IgD-negative memory B cell (primary cell): ENCODE data around the gene TDRD12. TPM values are rescaled to one million over a fixed set of nuclear protein-coding genes. Genes with fewer than 3 reads are reported as not detected.

Experiments used
- H3K27ac Mint-ChIP-seq, 3 donors: one replicate each; pipeline ENCODE4 v1.8.0; 2020 to 2022; ENCODE audit warnings: mild to moderate bottlenecking in 3 of 3, mixed read lengths in 3 of 3, moderate library complexity in 1 of 3
- H3K27me3 Mint-ChIP-seq: one replicate; pipeline ENCODE4 v1.8.0; 2021; ENCODE audit warnings: mixed read lengths
- H3K36me3 Mint-ChIP-seq: one replicate; pipeline ENCODE4 v1.8.0; 2020; ENCODE audit warnings: mild to moderate bottlenecking, mixed read lengths
- H3K4me1 Mint-ChIP-seq, 3 donors: one replicate each; pipeline ENCODE4 v1.8.0; 2020 to 2022; ENCODE audit warnings: mixed read lengths in 3 of 3, mild to moderate bottlenecking in 1 of 3
- H3K4me3 Mint-ChIP-seq, 4 donors: one replicate each; pipeline ENCODE4 v1.8.0; 2020 to 2022; ENCODE audit warnings: mild to moderate bottlenecking in 4 of 4, mixed read lengths in 4 of 4, moderate library complexity in 3 of 4
- H3K9me3 Mint-ChIP-seq, 3 donors: one replicate each; pipeline ENCODE4 v1.8.0; 2020 to 2021; ENCODE audit warnings: mixed read lengths in 3 of 3, mild to moderate bottlenecking in 1 of 3
- polyA plus RNA-seq: library from polyadenylated mRNA; unstranded; fragments of 300-500 nt; fragmentation: Illumina TruSeq; gene quantifications from one replicate; pipeline ENCODE4 v1.2.3, GENCODE V29; 2021

Gene TDRD12
- polyA plus RNA-seq, 1 donor from 2014 or later = not detected

DNA sequence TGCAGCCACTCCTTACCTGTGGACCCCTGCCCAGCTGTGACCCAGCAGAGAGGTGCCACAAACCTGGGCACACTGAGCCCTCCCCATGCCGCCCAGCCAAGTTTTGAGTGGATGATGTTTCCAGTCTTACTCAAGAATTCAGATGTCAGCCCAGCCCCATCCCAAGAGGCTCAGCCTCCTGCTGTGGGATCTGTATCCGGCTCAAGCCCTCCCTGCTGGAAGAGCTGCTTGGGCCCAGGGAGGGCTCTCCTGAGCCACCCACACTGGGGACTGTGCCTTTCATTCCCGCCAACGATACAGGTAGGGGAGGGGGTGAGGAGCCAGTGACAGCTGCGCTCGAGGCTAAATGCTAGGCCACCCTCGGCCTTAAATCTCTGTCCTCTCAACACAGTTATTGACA is 155.9 kb downstream of the TDRD12 start:
- Mint-ChIP-seq H3K4me1 (peaks cover 0 to 2% (median 0%) of the 10 kb centered on the region in 3 donors), H3K27me3 (no peaks in the 10 kb centered on the region), H3K36me3 (peaks cover 8% of the 10 kb centered on the region), H3K9me3 (no peaks in the 10 kb centered on the region), H3K4me3 (no peak overlapping the region), H3K27ac (no peak overlapping the region)

DNA sequence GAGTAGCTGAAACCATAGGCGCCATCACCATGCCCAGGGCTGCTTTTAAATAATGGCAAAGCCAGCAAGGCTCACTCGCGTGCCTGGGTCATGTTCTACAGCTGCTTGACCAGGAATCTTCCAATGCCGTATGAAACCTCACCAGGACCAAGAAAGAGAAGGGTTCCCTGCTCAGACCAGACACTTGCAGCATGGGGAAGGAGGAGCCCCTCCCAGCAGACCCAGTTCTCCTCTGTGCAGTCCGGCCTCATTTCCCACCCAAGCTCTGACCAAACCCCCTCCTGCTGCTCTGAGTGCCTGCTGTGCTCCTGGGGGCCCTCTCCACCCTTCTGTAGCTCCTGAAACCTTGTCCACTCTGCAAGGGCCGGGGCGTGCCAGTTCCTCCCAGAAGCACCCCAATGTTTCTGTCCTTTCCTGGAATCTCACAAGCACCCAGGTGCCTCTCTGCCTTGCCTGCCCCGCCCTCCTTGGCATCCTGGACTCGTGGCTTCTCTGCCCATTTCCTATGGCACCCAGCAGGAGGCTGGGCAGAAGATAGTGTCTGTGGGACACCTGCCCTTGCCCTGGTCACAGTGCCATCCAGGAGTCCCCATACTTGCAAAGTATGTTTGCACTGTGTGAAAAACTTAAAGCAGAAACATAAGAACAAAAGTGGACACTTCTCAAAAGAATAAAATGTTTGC is 156.8 kb downstream of the TDRD12 start:
- Mint-ChIP-seq H3K27me3 (no peaks in the 10 kb centered on the region), H3K36me3 (peaks cover 8% of the 10 kb centered on the region), H3K4me3 (no peak overlapping the region), H3K9me3 (no peaks in the 10 kb centered on the region), H3K27ac (no peak overlapping the region), H3K4me1 (peaks cover 0 to 2% (median 0%) of the 10 kb centered on the region in 3 donors)

DNA sequence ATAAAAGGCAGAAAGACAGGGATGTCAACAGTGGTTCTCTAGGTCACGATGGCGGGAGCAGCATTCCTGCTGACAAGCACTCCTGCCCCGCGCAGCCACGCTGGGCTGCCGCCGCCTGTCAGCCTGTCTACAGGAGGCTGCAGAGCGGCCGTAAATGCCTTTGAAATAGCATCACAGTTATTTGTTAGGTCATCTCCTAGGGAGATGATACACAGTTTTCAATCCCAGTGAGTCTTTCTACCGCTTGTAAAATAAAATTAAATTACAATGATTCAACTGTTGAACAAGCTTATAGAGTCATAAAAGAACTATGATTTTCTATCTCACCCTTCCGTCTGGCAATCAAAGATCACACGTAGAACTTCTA is 157.3 kb downstream of the TDRD12 start:
- Mint-ChIP-seq H3K36me3 (peaks cover 8% of the 10 kb centered on the region), H3K4me3 (no peak overlapping the region), H3K27ac (no peak overlapping the region), H3K27me3 (no peaks in the 10 kb centered on the region), H3K9me3 (no peaks in the 10 kb centered on the region), H3K4me1 (peaks cover 0 to 2% (median 0%) of the 10 kb centered on the region in 3 donors)

Other genes starting within 250 kb of the TDRD12 start
- 101 TPM for gene PDCD5, start 138.6 kb upstream of the TDRD12 start, polyA plus RNA-seq
- gene ANKRD27, start 44.6 kb upstream of the TDRD12 start, polyA plus RNA-seq = 9.7 TPM
- 0.11 TPM for gene RGS9BP, start 43.9 kb upstream of the TDRD12 start, polyA plus RNA-seq
- gene NUDT19, start 27.9 kb upstream of the TDRD12 start, polyA plus RNA-seq = 3.1 TPM
- gene SLC7A9, start 150.0 kb downstream of the TDRD12 start, polyA plus RNA-seq = not detected